Activated CD4-positive, CD25-positive, alpha-beta regulatory T cell treated with anti-CD3 and anti-CD28 coated beads, Interleukin-2, amount 50 U/mL, for 72 hours (primary cell): ENCODE data around the gene CNTNAP5.

Experiments
- DNase-seq: peaks from one replicate; pipeline ENCODE4 v3.0.0; 2021

The CNTNAP5 gene

DNA sequence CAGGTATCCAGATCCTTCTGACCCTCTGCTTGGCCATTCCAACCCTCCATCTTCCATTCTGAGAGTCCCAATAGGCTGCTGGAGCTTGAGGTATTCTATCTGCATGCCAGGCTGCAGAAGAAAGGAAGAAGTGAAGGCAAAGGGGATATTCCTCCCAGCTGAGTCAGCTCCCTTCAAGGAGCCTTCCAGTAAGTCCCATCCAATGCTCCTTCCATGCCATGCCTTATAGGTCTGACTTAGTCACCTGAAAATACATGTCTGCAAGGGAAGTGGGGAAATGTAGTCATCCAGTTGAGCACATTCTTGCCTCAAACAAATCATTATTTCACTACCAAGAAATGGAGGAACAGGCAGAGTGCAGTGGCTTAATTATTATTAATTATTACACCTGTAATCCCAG, 464.6 kb downstream of the CNTNAP5 start:
- no peak for DNase-seq

DNA sequence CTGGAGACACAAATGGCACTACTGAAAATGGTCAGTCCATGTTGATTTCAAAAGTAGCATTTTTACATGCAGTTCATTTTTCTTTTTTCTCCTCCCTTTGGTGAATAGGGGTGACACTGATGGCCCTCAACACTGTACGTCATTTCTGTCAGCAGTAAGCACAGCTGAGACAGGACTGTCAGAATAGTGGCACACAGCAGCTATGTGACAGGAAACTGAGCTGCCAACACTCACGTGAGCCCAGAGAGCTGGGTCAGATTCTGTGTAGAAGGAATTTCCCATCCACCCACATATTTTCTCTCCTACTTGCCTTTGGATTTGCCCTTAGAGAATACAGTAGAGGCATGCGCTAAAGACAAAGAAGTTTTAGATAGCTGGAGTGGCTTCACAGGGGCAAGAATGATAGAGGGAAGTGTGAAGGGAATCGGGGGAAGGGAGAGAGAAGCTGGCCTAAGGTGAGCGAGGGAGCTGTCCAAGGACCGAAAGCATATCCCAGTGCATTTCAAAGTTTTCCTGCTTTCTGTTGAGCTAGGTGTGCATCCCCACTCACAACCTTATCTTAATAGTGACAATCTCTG, 476.6 kb downstream of the CNTNAP5 start:
- no peak for DNase-seq

DNA sequence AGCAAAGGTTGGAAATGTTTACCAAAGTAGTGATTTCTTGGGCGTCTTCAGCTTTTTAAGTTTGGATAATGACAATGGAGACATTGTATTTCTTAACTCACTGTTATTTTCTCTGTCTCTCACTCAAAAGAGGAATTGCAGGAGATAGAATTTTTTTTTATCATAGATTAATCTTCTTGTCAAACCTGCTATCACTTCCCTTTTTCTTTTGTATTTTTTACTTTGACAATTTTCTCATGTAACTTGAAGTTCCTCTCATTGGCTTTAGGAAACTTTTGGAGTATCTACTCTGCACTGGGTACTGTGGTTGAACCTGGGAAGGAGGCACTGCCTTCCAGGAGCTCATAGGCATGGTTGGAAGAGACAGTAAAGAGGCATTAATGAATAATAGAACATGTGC, 489.1 kb downstream of the CNTNAP5 start:
- no peak for DNase-seq

DNA sequence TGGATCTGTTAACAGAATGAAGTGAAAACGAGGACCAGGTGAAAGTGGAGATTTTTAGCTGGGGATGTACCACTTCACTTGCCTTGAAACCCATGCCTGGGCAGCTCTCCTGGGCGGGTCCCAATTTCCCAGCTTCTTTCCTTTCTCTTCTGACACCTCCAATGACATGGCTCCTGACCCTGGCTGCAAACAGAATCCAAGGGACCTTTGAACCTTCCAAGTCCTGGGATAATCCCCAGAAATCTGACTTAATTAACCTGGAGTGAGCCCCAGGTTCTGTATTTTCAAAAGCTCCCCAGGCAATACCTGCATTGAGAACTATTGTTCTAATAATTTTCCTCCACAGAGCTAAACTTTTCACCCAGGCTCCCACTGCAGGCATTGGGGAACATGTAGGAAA, 495.9 kb downstream of the CNTNAP5 start:
- no peak for DNase-seq

DNA sequence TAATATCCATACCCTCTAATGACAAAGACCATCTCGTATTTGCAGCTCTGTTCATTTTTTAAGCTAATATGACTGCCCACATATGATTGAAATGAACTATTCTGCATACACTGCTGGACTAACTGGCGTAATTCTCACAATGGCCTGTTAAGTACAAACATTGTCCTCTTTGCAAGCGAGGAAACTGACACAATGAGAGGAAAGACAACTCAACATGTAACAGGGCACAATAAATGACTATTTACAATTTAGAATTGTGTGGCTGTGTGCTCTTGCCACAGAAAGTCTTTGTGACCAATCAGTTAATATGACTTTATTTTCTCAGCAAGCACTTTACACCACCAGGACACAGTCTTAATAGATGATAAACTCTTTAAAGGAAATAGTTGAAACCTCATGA, 498.0 kb downstream of the CNTNAP5 start:
- DNase-seq = no peak

DNA sequence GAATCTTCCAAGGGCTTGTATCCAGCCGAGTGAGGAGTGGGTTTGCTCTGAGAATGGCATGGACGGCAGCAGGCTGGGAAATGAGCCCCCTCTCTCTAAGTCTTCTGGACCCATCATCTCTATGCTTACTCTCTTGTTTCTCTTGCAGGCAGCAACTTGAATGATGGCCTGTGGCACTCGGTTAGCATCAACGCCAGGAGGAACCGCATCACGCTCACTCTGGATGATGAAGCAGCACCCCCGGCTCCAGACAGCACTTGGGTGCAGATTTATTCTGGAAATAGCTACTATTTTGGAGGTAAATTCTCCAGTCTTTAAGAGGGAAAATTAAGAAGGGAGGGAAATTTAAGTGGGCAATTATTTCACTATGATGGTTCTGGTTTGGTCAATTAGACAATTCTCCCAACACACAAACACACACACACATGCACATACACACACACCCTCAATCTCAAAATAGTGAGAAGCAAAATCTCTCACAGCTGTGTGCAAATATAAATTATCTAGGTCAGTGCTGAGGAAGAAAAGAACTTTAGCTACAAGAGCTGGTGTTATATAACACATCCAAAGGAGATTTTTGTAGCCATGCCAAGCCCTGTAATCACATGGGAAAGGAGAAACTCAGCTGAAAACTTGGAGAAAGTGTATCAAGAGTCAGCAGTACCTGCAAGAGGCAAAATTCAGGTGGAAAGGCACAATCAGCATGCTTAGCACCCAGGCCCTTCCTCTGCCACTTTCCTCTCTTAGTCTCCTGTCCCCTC, 499.2 kb downstream of the CNTNAP5 start:
- DNase-seq = no peak

DNA sequence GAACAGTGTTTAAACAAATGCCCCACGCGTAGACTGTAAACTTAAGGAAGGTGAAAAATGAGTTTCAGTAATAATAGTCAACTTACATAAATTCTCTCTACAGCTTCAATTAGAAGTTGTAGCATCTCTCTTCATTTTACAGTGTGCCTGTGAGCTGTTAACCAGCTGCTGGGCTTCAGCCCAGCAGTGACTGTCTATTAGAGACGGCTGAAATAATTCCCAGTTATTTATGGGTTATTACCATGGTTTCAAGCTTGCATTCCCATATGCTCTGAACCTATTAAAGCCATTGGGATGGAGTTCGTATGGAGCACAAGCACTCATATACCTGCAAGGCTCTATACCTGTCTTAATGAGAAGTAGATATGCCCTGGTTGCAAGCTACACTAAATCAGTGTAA, 501.1 kb downstream of the CNTNAP5 start:
- DNase-seq = no peak

DNA sequence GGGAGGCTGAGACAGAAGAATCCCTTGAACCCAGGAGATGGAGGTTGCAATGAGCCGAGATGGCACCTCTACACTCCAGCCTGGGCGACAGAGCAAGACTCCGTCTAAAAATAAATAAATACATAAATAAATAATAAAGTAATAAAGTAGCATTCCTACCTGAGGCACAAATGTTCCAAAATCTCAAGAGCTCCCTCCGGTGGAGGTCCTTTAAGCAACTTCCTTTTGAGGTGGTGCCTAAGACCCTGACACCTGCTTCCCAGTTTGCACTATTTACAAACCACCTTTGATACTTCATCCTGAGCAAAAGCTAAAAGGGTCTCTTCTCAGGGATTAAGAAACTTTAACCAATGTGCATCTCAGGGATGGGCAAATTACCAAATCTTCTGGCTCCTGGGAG, 505.1 kb downstream of the CNTNAP5 start:
- no peak for DNase-seq

DNA sequence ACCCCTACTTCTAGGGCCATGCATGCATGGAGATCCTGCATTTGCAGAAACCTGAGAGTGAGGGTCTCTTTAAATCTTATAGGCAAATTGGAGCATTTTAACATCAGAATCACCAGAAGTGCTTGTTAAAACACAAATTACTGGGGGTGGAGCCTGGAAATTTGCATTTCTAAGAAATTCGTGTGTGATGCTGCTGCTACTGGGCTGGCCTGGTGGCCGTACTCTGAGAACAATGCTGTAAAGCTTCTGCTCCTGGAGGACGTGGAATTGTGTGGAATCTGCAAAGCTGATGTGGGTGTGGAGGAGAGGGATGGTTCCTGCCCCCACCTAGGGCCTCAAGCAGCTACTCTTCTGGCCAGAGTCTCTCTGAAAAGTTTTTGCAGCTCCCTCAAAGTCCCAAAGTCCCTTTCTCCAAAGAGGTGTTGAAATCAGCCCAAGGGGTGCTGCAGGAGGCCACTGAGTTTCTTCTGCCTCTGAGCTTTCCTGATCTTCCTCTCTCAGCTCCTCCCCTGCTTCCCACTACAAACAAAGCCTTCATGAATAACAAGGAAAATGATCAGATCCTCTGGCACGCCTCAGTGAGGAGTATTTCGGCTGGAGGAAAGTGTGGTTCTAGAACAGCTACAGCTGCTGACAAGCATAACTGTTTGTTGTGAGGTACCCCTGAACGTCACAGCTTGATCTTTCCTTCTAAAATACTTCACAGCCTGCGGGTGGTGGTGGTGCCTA, 508.3 kb downstream of the CNTNAP5 start:
- DNase-seq = no peak

DNA sequence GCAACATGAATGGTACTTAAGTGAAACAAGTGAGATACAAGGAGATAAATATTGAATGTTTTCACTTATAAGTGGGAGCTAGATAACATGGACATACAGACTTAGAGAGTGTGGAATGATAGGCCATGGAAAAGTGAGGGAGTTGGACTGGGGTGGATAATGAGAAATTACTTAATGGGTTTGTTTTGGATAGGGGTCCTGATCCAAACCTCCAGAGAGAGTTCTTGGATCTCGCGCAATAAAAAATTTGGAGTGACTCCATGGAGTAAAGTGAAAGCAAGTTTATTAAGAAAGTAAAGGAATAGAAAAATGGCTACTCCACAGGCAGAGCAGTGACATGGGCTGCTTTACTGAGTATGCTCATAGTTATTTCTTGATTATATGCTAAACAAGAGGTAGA, 508.9 kb downstream of the CNTNAP5 start:
- DNase-seq = no peak

DNA sequence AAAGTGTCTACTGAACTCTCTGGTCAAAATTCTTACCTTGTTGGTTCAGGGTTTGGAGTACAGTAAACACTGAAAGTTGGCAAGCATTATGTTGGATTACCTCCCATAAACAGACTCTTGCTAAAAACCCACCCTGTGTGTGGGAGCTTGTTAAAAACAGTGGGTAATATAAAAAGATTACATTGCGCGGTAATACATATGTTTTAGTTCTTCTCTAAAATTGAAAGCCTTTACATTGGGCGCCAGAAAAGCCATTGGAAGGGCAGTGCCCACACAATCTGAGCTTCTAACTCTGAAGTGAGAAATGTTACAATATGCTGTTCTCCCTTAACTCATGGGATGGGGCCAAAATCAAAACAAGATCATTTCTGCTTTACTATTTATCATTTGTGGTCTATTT, 510.7 kb downstream of the CNTNAP5 start:
- DNase-seq = no peak

DNA sequence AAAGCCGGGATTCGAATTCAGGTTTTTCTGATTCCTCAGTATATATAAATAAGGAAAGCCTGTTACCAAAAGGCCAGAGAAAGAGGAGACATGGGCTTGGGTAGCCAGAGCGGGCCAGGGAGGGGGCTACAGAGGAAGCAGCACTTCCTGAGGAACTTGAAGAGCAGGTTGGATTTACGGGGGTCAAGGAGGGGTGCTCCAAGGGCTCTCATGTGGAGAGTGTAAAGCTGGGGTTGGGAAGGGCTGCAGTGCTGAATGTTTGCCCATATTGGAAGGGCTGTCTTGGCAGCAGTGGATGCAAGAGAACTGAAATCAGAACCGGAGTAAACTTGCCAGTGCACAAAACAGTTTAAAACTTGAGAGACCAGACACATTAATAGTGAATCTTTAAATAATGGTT, 511.5 kb downstream of the CNTNAP5 start:
- DNase-seq = no peak

DNA sequence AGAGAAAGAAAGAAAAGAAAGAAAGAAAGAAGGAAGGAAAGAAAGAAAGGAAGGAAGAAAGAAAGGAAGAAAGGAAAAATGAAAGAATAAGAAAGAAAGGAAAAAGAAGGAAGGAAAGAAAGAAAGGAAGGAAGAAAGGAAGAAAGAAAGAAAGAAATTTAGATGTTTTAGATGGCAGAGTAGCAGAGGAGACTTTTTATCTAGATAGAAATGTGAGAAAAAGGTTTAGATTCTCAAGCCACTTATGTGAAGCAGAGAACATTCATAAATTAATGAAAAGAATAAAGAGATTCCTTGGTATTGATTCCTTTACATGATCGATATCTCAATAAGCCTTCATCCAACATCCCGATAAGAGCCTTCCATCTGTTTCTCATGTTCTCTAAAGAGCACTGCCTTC, 513.5 kb downstream of the CNTNAP5 start:
- DNase-seq = no peak

DNA sequence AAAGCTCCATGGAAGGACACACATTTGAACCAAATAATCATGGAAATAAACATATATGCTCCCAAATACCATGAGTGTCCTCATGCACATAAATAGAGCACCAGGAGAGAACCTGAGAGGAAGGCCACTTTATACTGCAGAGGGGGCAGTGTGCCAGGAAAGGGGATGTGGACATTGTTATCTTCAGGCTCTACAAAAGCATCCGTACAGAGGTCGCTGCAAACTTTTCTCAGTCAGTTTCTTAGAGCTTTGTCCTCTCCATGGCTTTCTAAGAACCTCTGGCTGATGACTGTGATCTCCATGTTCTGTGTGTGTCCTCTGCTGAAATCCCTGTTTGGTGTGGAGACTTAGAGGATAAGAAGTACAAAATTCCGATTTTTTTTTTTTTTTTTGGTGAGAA, 515.7 kb downstream of the CNTNAP5 start:
- DNase-seq = no peak

DNA sequence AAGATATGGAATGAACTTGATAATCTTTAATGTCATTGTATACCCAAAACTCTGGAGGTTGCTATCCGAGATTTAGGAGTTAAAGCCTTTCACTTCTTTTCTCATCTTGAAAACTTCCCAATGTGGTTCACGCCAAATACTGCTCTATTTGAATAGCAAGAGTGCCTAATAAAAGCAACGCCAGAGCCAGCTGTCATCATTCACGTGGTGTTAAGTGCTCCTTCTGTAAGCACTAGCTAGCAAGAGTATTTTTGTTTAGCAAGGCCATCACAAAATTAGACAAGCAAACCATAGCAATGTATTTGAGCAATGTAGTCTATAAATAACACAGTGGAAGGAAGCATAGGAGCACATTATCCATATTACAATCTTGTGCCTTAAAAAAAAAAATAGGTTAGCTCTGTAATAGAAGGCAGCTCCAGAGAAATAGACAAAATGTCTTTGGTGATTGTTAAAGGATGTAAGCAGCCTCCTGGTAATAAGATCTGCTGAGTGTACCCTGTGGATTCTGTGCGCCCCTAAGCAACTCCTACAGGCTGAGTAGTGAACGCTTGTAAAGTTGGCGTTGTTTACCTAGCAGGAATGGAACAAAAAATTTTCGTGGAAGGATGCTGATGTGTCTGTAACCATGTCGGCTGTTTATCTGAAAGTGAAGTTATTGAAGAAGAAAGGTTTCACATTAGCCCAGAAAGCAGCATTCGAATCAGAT, 518.0 kb downstream of the CNTNAP5 start:
- no peak for DNase-seq

DNA sequence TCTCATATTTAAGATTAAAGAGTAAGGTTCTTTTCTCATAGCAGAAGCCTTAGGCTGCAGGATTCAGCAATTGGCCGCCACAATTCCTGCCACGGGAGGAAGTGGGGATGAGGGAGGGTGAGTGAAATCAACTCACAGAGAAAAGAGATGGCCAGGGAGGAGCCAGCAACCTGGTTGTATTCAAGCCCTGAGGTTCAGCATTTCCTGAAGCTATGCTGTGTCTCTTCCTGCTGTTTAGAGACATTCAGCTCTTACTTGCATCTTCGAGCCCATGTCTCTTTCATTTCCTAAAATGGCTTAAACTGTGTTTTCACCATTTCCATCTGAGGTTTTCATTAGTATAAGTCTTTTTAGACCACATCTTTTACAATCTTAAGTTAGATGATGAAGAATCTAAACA, 522.6 kb downstream of the CNTNAP5 start:
- no peak for DNase-seq

DNA sequence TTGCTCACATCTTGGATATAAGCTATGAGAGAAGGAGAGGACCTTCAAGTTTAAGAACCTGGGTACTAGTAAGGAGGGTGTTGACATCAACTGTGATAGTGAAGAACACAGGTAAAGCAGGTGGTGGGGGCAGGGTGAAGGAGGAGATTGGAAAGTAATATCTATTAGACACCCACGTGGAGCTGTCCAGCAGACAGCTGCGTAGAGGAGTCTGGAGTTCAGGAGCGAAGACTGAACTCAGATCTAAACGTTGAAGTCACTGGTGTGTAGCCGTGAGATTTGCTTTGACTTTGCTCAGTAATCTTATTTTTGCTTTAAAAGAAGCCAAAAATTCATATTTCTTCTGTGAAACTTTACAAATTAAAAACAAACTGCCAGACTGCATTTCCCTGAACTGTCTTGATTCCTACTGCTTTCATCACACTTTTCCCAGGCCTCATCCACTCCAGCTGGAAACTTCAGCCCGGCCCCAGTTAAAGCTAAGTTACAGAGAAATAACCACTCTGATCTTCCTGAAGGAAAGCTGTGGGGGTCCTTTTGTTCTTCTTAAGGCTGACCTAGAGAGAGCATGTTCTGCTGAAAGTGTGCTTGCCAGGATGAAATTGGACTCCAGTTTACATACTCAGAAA, 533.3 kb downstream of the CNTNAP5 start:
- no peak for DNase-seq

DNA sequence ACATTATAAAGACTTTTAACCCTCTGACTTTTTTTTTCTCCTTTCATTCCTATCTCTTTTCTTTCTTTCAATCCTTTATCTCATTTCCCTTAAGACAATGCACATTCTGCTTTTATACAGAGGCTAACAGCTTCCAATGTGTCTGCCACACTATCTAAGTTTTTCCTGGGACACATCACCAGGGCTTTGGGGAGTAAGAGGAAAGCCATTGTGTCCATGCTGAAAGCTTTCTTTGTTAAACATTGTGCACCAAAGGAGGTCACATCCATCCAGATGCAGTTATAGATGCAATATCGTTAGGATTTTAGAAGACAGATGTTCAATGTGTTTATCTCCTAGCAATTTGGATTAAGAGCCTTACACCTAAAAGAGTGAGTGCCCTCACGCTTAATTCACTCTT, 534.1 kb downstream of the CNTNAP5 start:
- no peak for DNase-seq

DNA sequence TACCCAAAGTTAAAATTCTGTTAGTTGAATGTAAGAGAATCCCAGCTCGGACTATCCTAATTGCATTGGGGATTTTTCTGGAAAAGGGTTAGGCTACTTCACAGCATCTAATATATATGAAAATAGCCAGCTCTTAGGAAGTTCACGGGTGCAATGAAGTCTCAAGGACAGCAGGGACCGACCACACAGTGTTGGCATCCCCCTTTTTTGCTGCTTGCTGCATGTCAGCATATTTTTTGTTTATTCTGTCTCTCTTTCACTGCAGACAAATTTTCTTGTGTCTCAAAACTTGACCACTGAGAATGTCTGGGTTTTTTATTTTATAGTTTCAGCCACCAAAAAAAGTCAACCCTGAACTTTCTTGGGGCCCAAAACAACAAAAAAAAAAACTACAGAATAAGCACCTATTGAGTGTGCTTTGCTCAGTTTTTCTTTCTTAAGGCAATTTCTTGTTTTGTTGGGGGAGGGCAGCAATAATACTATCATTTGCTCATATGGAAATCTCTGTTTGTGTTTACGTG, 535.6 kb downstream of the CNTNAP5 start:
- DNase-seq = no peak

DNA sequence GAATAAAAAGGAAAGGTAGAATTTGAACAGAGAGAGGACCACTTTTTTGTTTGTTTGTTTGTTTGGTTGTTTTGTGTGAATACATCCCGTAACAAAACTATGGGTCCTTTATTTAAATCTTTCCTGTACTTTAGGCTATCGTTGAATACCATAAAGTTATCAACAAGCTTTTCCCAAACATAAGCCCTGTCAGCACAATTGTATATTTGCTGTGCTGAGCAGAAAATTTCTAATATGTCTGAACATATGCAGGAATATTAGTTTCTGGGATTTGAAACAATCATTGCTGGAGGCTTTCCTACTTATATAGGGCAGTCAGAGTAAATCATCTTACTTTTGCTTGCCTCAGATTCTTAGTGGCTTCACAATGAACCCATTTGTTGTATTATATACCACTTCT, 536.4 kb downstream of the CNTNAP5 start:
- DNase-seq = no peak

DNA sequence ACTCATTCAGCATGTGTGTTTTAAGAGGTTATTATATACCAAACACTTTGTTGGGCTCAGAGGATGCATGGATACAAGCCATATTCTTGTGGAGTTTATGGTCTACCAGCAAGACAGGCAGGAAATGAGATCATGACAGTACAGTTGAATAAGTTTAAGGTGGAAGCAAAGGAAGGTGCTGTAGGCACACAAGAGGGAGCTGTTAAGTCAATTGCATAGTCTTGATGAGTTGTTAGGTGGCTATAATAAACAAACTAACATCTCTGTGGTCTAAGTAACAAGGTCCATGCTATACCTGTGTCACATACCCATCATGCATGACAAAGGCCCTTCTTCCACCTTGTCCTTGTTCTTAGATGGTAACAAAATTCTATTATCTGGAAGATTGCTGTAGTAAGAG, 538.3 kb downstream of the CNTNAP5 start:
- DNase-seq = no peak

DNA sequence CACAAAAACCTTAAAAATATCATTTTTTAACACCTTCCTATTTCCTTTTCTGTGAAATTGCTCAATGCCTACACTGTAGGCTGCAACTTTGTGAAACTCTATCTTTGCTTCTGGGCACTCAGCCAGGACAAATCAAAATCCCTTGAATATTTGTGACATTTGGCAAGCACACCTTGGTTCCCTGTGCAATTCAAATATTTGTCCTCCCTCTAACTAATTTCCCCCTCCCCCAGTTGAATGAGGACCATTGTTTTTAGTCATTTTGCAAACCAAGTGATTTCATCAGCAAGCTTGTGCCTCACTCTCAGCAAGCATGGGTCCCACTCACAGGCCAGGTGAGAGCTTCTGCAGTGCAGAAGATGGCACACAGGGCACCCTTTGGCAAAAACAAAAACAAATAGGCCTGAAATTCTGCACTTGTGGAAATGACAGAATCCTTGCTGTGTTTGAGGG, 541.5 kb downstream of the CNTNAP5 start:
- DNase-seq = no peak

DNA sequence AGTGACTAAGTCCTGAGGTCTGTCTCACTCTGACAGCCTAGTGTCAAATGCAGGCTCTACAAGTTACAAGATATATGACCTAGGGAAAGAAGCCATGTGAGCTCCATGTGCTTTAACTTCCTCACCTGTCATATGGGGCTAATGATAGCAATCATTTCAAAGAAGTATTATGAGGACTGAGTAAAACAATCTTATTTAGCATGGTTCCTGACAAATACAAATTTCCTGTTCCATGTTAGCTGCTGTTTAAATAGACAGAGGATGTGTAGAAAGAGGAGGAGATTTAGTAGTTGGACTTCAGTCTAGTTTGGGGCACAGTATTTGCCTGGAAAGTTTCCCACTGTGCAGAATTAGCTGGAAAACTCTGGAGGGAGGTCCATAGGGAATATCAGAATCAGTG, 545.8 kb downstream of the CNTNAP5 start:
- DNase-seq = no peak
